ENCODE data around the gene DBI. TPM values are rescaled to one million over a fixed set of nuclear protein-coding genes. Genes with fewer than 3 reads are reported as not detected.

Gene DBI
- total and polyA plus RNA-seq, 2 of the 8 experiments (the other 6 are each of a cell fraction or from before 2014, with no cell fraction given), result 180 to 212 TPM

- no peak for TF ChIP-seq FOSL1 (IDR thresholded peaks at IDR 0.05; ENCODE audit: insufficient read depth, low read depth, low read length)
These were observed 48.1 kb downstream of the DBI start (continued) for GRCh38 chr2:119414894-119415293.
